GM21576 (cell line): ENCODE data around the gene CRHR2.
"Not testable (repeated sequence)": the region's sequence is repeated elsewhere in the genome, so short reads cannot be mapped to it uniquely, and the experiment has no call there.

Source experiments
- ATAC-seq: cut with Tn5 transposase; IDR thresholded peaks from one replicate; pipeline ENCODE4 v1.9.1; 2021; ENCODE audit warnings: mild to moderate bottlenecking, moderate library complexity; ENCODE audit not compliant: unreplicated experiment

Gene CRHR2

DNA sequence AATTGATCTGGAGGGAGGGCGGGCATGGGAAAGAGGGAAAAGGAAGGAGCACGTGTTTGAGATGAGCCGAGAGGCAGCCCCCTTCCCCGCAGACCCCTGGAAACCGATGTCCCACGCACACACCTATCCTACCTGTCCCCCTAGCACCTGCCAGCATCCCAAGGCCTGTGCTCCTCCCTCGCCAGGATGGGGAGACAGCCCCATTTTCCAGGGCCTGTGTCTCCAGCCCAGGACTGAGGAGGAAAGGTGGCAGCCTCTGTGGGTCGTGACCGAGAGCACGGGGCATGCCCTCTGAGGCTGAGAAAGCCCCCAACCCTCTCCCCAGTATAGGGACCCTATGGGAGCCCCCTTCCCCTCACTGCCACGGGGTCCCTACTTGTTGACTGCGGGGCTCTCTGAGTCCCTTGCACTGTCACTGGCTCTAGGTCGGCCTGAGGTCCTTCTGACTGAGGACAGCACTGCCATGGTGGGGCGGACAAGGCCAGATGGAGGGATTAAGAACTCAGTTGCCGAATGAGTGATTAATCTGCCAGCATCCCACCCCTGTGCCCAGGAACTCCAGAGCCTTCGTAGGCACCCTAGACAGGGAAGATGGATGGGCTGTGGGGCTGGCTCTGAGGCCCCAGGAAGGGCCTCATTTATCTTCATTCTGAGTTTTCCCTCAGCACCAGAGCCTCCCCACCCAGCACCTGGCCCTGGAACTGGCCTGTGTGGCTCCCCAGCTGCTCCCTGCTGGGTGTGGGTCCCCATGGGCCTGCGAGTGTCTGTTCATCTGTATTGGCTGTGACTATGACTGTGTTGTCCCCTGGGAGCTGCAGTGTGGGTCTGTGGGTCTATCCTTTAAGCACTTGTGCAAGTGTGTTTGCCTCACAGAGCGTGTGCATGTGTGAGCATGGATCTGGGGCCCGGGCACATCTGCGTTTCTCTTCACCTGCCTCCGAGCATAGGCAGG lies 26.0 kb downstream of the CRHR2 start:
- ATAC-seq, result no peak

DNA sequence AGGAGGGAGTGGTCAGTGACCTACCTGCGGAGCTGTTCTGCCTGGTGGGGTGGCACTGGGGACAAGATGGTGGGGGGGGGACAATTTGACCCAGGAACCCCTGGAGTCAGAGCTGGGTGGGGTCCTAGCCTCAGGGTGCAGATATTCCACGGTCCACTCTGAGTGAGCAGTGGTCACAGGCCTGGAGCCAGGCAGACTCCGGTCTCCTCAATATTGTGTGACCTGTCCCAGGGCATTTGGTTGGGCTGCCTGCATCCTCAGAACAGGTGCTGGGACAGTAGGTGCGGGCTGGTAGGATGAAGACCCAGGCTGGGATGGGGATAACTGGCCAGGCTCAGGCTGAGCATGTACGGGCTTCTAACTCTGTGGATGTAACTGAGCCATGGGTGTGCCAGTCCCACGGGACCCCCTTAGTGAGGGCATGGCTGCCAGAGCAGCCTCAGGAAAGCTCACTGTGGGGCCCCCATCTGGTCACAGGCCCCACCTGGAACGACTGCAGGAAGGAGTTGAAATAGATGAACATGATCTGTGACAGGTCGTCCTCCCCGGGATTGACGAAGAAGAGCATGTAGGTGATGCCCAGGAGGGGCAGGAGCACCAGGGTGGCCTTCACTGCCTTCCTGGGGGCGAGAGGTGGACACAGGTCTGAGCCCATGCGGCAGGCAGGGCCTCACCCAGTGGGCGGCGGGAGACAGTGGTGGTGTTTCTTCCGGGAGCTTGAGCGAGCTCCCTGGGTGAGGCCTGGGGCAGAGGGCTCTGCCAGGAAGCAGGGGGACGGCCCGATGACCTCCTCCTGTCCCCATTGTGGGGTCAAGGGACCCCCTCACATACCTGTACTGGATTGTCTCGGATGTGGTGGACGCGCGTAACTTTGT lies 26.9 kb downstream of the CRHR2 start:
- no peak for ATAC-seq

DNA sequence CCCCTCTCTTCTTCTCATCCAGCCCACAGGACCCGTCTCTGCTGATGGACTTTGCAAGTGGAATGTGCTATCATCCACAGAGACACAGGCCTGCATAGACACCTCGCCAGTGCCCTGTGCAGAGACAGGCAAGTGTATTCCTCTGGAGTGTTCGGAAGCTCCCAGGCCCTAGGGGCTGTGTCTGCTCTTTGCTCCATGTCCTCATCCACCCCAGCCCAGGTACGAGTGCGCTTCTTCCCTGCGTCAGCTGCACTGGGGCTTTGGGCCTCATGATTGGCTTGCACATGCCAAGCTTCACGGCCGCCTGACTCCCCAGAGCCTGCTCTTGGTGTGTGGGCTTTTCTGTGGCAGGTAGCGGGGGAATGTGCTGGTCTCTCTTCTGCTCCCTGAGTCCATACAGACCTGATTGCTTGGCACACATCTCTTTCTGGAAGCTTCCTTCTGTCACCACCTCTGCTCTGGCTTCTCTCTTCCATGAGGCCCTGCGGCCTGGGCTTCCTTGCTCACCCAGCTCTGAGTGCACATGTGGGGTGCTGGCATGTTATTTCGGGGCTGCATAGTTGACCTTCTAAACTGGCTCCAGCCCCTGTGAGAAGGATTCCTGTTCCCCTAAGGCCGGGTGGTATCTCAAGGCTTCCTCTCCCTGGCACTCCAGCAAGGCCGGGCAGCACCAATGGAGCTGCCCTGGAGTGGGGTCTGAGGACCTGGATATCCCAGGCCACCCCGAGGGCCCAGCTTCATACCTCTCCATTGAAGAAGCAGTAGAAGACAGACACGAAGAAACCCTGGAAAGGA lies 27.8 kb downstream of the CRHR2 start:
- no peak for ATAC-seq

DNA sequence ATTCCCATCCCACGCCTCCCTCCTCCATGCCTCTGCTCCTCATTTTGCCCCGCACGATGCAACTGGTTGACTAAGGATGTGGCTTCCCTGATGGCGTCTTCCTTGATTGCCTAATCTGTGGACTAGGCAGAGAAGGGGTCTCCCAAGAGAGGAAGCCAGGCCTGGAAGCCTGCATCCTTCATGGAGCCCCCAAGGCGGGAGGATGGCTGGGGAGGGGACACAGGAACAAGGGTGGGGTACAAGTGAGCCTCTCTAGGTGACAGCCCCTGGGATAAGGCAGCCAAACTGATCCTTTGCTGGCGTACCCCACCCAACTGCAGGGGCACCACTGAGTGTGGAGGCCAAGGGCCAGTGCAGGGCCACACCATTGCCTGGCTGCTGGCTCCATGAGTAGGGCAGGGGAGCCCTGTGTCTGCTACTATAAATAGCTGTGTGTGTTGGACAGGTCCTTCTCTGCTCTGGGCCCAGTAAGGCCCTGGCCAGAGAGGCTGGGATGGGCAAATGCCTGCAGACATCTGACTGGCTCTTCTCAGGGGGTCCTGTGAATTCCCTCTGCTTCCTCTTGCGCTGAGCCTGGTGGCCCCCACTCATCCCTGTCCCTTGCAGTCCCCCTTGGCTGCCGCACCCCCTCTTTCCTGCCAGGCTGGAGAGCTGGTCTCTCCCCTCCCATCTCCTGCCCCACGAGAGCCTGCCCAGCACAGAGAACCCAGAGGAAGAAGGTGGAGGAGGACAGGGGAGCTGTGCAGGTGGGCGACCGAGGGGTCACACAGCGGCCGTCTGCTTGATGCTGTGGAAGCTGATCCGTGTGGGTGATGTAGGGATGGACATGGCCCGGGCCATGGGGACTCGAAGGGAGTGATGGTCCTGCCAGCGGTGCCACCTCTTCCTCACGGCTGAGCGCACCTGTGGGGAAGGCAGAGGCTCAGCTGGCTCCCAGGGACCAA lies 29.3 kb downstream of the CRHR2 start:
- no peak for ATAC-seq

DNA sequence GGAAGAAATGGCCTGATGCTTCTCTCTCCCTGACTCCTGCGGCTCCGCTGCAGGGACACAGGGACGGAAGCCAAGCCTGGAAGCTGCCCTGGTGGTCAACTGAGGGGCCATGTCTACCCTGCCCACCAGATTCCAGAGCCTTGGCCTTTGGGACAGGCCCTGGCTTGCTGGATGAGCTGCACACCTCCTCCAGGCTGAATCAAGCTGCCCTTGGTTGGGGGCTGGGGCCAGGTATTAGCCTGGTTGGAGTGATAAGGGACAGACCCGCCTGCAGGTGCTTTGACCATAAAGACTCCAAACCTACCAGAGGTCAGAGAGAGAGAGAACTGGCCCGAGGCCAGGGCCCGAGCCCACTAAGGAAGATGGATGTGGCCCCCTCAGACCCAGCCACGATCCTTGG lies 30.1 kb downstream of the CRHR2 start:
- ATAC-seq, result no peak

DNA sequence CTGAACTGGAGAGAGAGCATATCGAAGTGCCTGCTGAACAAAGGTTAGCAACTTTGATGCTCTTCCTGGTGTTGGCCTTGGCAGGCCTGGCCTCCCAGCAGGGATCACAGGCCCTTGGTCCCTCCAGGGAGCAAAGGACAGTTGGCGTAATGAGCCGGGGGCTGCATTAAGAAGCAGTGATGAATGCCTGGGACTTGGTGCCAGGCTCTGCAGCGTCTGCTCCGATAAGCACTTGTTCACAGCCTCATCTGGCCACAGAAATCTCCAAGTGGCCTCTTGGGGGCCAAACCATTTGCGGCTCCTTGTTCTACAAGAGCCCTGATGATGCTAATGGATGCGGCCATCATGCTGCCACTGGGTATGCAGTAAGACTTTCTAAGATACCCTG lies 31.8 kb downstream of the CRHR2 start:
- no peak for ATAC-seq

DNA sequence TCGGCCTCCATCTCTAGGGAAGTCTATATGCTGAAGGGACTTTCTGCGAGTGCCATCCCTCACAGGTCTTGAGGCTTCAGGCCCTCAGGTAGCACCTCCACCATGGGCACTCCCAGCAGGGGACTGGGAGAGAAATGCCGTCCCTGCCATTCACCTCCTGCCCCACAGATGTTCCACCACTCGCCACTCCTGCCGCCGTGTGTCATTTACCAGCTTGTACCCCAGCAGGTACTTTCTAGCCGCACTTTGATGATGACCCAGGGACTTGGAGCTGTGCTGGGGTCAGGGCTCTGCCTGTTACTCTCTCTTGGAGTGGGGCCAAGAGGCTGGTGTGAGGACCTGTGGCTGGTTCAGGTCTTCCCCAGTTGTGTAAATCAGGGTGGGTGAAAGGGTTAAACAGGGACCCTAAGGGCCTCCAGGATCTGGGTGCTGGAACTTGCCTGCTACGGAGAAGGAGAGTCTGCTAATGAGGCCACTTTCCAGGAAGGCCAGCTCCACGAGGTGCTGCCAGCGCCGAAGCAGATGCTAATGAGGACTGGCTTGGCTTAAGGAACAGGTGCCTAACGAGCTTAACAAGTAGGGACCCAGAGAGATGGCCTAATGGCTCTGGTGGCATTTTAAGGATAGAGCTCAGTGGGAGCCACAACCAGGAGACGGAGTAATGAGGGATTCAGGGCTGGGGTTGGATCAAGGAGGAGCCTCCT lies 32.4 kb downstream of the CRHR2 start:
- no peak for ATAC-seq

DNA sequence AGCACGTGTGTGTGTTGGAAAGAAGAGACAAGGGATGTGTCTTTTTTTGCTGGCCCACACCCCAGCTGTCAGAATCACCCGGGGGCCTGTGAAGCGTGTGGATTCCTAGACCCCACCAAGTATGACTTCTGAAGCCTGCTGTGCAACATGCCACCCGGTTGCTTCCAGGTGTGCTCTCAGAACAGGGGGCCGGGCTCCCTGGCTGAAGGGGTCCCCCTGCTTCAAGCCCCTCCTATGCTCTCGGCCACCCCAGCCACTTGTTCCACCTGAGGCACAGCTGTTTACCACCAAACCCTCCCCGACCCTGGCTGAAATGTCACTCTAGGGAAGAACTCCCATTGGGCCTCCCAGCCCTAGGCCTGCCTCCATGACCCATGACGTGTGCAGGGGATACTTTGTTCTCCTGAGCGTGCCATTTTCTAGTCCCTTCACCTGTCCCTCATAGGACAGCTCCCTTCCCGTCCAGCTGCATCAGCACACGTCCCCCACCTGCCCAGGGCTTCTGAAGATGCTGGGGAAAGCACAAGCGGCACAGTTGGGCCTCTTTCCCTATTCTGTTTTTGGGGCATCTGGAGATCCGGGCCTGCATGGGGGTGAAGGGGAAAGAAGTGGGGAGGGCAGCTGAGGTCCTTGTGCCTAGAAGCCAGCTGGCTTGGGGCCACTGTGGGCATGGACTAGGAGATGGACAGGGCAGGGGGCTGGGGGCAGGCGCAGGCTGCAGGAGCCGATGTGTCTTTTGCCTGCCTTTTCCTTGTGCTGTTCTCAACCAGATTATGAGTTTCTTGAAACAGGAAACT lies 33.3 kb downstream of the CRHR2 start:
- ATAC-seq, result no peak

DNA sequence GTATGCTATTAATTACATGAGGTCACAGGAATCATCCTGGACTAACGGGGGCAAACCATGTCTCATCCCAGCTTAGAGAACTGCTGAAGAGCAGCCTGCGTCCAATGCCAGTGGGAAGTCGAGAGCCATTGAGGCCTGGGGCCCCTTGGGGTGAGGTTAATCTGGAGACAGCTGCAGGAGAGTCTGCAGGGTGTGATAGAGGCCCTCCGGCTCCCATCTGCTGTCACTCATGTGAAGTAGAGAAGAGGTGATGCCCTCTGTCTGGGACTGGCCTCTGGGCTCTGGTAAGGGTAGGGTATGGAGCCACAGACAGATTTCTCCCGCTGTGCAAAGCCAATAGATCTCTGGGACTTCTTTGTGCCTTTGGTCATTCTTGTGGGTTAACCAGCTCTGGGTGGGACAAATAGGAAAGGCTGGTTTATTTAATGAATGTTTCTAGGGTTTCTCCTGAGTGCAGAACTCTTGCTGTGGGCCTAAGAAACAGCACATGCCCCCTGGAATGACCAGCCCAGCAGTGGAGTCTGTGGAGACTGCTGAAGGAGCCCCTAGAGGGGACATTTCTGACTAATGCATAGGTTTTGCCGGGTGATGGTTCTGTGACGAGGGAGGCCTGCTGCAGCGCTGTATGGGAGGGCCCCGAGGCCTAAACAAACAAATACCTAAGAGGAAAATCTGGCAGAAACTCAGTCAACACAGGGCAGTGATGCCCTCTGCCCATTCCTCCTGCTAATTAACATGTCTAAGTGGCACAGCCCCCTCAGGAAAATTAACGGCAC lies 34.5 kb downstream of the CRHR2 start:
- ATAC-seq, result no peak

DNA sequence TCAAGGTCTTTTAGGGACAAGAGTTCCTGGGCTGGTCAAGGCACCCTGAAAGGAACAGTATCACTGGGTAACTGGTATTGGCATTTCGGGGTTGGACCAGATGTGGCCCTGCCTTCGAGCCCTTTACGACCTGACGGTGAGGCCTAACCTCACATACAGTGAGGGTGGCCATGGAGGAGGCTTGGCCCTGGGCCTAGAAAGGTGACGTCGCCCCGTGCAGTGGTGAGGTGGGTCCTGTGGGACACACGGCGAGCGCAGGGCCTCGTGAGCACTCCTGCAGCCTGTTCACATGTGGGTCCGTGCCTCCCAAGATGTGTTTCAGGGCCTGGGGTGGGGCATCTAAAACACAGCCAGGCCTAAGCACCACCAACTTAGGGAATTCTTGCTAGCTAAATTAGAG lies 36.1 kb downstream of the CRHR2 start:
- ATAC-seq, result no peak

DNA sequence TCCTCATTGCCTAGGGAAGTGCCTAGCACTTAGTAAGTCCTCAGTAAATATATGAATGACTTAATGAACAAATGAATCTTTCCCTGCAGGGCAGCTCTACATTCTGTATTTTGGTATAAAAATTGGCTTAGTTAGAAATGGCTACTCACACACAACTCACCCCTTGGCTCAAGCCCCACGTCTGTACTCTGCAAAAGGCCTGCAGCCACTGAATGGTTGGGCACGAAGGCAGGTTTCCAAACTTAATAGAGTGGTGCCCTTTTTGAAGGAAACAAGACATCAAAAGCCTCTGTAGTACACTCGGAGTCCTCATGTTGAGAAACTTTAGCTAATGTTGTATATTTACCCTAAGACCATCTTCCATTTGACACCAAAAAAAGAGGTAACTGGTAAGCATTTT lies 36.6 kb downstream of the CRHR2 start:
- no peak for ATAC-seq

DNA sequence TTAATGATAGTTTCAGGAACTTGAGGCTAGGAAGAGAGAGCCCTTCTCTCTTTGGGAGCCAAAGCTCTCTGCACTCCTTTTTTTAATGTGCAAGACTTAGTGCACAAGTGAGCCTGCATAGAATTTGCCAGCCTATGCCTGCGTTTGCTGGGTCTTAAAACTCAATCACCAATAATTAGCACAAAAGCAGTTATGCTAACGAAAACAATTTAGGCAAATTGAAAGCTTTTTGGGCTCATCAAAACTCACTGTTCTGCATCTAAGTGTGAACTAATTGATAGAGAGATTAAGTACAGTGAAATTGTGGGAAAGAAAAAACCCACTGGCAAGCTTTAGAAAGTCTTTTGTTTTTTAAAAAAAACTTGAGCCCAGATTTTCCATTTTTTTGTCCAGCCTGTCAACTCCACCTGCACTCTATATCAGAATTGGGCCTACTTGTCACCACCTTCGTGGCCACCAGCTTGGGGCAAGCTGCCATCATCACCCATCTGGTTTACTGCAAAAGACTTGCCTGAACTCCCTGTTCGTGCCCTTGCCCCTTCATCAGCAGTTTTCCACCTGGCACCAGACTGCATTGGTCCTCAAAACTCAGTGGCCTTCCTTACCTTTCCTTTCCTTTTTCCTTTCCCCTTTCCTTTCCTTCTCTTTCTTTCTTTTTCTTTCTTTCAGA lies 37.8 kb downstream of the CRHR2 start:
- no peak for ATAC-seq

DNA sequence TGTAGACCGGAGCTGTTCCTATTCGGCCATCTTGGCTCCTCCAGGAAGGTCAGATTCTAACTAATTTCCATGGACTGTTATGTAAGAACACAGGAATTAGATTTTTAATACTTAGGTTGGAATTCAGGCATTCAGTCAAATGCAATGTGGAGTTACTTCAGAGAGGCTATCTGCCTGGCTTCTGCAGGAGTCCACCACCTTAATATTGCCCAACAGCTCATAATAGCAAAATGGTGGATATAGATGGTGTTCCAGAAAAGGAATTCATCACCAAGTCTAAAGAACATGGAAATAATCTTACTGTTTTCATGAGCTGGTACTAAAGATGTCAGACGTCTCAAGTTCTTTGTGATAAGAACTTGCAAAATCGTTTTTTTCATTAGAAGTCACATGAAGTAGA lies 39.5 kb downstream of the CRHR2 start:
- ATAC-seq, result no peak

DNA sequence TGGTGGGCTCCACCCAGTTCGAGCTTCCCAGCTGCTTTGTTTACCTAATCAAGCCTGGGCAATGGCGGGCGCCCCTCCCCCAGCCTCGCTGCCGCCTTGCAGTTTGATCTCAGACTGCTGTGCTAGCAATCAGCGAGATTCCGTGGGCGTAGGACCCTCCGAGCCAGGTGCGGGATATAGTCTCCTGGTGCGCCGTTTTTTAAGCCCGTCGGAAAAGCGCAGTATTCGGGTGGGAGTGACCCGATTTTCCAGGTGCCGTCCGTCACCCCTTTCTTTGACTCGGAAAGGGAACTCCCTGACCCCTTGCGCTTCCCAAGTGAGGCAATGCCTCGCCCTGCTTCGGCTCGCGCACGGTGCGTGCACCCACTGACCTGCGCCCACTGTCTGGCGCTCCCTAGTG lies 39.9 kb downstream of the CRHR2 start:
- ATAC-seq, result not testable (repeated sequence)

DNA sequence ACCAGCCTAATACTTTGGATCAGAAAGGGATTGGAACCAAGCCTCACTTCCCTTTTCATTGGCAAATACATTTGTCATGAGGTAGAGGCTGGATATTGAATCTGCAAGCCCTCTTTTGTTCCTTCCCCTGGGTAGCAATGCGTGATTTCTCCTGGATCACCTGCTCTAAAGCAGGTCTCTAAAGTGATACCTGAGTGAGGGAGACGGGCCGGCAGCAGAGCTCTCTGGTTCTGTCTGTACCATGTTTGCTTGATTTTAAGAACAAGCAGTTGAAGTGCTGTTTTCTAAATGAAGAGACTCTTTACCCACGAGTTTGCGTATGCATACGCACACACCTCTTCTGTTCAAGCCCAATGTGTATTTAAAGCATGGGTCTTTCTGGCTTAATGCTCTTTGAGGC lies 46.5 kb downstream of the CRHR2 start:
- no peak for ATAC-seq

DNA sequence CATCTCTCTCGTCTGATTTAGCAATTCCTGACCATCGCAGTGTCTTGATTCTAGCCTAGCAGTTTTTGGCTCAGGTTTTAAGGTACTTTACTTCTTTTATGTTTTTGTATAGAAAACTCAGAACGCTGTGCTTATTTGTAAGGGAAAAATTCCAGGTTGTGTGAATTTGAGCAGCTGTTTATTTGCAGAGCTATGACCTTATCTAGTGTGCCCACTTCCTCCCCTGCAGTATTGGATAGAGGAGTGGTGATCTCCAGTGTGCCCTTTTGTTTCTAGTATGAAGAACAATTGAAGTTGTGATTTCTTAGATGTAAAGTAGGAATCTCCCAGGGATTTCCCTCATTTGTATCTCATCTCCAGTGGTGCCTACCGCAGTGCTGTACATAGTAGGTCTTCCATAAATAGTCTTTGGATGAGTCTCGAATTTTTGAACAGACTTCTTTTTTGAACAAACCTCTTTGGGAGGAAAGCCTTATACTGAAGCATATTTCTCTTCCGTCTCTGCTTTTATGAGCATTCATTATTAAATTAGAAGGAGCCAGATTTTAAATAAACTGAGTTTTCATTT lies 47.5 kb downstream of the CRHR2 start:
- no peak for ATAC-seq

DNA sequence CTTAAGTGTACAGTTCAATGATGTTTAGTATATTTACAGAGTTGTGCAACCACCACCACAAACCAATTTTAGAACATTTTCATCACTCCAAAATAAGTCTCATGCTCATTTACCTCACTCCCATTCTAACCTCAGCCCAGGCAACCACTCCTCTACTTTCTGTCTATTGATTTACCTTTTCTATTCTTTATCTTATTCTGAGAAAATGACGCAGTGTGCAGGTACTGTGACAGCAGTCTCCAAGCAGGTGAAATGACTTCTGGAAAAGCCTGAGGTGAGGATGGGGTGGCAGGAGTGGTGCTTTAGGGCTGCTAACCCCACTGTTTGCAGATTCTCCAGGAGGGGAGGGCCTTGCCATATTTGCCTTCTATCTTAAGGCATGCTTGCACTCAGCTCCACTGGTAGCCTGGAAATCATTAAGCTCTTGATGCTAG lies 48.0 kb downstream of the CRHR2 start:
- no peak for ATAC-seq
